NCI-H187 (cell line): ENCODE data around the gene YPEL1.
A peak's percentile ranks its signal among the peaks of the same experiment; 100 is the strongest.

Source experiments
- DNase-seq, 2 experiments: peaks; one replicate each; lab custom pipeline; 2025; lab: John Stamatoyannopoulos, UW

Gene YPEL1, protein sequence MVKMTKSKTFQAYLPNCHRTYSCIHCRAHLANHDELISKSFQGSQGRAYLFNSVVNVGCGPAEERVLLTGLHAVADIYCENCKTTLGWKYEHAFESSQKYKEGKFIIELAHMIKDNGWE

DNA sequence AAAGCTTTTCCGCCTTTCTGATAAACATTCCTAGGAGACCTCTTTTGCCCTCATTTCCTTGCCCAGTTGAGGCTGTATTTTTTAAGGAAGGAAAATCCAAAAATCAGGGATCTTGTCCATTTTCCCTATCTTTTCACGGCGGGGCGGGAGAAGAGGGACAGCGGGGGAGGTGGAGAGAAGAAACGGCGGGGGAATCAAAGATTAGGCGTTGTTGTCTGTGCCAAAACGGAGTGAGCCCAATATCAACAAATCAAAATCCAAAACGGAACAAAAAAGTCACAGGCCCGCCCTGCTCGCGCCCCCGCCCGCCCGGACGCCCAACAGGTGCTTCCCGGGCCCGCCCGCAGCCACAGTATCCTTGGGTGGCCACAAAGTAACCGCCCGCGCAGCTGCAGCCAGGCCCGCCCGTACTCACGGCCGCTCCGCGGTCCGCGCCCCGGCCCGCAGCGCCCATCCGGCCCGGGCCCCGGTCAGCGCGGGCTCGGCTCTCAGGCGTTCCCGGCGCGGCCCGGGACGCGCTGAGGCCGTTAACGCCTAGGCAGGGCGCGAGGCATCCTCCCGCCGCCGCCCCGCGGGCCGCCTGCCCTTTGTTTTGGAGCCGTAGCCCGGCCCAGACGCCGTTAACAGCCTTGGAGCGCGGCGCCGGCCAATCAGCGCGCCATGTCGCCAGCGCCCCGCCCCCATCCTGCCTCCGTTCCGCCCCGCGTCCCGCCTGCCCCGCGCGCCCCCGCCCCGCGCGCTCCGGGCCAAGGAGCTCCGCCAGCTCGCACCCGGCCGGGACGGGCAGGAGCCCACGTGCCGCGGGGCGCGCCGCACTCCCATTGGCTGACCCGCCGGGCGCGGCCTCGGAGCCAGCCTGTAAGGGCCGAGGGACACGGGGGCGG lies at the start of gene YPEL1:
TSS of gene YPEL1 (minus strand) at position 595 of the 884 bp plus-strand sequence. CDS start 25,050 bp downstream, outside the sequence.
- peak; percentile 83 to 90 for DNase-seq

DNA sequence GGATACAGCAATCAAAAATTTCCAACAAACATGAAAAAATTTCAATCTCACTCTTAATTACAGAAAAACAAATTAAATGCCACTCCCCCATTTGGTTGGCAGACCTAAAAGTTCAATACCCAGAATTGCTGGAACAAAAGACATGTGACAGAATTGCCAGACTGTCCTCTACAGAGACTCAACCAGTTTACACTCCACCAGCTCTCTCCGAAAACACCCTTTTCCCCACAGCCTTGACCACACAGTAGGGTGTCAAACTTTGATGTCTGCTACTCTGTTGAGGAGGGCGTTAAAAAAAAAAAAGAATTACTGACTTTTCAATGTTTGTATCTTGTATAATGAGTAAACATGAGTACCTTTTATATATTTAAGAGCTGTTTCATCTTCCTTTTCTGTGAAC lies 44.7 kb upstream of the YPEL1 start:
- no peak for DNase-seq

DNA sequence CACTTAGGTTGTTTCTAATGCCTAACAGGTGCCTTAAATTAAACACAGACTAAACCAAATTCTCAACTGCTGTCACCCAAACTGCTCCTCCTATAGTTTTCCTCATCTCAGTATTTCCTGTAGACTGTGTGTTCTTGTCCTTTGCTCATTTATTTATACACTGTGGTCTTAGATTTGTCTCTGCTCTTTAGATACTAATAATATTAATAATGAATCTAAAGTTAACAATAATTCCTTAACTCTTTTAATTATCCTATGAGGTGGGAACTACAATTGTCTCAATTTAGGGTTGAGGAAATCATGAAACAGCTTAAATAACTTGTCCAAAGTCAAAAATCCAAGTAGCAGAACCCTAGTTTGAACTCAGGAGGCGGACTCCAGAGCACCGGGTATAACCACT lies 43.9 kb upstream of the YPEL1 start:
- DNase-seq, result no peak

DNA sequence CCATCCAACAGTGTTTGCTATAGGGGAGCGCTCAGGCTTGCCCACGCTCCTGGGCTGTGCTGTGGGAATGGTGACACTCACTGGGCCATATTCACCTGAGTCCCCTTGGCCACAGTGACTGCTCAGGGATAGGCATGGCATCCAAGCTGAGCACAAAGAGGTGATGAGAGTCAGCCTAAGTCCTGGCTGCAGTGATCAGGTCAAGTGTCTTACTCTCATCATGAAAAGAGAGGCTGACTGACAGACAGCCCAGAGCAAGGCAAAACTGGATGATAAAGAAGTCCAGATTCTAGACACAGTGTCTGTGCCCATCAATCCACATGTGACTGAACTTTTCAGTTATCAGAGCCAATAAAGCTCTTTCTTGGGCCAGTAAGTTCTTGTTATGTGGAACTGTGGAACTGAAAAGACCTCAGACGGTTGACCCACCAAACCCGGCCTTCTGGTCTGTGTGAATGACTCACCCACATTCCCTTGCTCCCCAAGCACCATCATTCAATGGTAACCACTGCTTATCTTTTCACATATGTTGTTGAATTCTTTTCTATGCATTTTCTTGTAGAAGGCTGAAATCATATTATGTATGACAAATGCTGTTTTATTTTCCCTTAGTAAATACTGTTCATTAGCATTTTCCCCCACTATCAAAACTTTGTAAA lies 43.2 kb upstream of the YPEL1 start:
- DNase-seq, result no peak

DNA sequence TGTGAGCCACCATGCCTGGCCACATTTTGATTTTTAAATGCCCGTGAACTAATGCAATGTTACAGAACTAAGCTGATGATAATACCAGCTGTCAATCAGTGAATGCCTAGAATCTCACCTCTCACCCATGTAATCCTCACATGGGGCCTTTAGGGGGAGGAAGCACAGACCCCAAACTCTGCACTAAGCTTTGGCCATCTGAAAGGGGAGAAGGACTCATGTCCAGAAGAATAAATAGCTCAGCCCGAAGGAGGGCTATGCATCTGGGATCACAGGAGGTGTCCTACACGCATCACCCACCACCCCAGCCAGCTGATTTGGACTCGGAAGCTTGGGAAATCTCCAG lies 36.0 kb upstream of the YPEL1 start:
- DNase-seq, result no peak

DNA sequence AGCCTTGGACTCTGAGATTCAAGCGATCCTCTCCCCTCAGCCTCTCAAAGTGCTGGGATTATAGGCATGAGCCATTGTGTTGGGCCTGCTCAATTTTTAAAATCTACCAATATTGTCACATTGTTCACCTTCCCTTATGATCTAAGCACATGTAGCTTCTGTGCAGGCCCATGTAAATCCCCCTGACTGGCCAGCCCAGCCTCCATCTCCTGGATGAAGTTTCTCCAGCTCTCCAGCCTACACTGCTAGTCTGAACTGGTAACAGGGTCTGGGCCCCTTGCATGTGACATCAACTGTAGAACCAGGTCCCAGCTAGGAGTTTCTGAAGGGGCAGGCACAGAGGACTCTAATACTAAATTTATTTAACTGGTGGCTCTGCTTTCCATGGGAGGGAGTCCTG lies 32.8 kb upstream of the YPEL1 start:
- DNase-seq, result no peak

DNA sequence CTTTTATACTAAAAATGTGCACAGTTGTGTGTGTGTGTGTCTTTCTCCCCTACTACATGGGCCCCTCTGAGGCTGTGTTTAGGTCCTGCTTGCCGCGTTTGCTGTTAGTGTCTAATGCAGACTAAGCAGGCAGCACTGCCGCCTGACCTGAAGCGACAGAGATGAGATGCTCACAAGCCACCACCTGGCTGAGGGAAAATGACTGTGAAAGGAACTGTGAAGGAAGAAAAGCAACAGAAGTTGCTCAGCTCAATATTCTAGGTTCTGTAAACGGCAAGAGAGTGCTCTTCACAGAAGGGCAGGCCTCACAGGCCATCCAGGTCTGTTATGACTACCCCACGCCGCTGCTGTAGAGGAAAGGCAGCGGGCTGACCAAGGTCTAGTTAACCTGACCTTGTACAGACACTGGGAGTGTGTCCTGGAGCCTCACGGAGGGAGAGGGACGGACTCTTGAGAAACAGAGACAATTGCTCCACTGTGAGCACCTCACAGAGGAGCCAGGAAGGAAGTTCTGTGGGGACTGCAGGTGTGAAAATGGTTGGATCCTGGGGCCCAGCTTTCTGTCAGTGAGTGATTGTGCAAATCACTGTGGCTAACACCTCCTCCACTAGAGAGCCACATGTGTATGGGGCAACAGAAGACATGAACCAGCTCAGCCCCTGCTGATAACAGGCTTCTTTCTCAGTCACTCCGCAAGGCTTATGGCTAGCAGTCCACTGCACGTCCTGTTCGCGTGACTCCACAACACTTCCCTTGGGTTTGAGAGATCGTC lies 31.3 kb upstream of the YPEL1 start:
- DNase-seq, result no peak

DNA sequence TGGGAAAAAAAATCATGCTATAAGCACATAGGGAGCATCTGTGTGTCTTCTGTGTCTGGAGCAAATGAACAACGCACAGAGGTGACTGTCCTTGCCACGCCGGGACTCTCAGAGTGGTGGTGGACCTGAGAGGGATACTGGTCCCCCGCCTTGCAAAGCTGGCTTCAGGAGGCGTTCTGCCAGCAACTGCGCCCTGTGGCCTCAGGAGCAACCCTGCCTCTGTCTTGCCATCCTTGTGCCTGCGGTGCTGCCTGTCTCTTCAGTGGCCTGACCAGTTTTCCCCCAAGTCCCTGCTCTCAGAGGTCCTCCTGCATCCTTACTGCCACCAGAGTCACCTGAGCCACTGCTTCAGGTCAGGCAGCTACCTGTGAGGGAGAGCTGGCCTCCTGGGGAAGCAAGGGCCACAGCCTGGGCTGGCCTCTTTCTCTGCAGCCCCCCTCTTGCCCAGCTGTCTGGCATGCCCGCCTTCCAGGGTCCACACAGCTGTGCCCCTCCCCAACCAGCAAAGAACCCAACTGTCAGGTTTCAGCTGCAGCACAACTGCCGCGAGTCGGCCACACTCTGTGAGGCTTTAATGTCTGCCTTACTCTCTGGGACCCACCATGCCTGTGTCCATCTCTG lies 30.4 kb upstream of the YPEL1 start:
- no peak for DNase-seq

DNA sequence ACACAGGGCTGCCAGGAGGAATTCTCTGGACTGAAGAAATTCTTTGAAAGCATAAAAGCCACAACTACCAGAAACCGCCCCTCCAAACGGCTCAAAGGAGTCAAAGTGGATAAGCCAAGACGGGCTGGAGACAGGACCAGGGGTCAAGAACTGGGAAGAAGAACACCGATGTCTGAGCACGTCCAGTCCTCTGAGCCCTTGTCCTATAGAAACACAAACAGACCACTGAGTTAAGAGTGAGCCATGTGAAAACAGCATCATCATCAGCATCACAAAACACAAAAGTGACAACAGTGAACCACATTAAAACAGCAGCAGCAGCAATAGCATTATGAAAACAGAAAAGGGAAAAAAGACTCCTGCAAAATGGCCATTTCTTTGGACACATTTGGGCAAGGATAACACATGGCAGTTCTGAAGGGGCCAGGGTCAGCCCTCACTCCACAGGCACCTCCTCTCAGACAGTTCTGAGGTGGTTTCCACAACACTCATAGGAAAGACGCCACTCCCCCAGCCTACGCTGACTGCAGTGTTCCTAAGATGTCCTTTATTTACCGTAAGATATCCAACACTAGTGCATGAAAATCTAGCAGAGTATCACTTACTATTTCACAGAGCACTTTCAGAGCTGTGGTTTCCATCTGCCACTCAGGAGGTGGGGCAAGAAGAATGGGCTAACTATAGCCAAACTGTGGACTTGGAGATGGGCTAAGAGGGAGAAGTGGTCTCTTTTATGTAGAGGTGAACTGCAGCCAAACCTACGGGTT lies 28.6 kb upstream of the YPEL1 start:
- no peak for DNase-seq

DNA sequence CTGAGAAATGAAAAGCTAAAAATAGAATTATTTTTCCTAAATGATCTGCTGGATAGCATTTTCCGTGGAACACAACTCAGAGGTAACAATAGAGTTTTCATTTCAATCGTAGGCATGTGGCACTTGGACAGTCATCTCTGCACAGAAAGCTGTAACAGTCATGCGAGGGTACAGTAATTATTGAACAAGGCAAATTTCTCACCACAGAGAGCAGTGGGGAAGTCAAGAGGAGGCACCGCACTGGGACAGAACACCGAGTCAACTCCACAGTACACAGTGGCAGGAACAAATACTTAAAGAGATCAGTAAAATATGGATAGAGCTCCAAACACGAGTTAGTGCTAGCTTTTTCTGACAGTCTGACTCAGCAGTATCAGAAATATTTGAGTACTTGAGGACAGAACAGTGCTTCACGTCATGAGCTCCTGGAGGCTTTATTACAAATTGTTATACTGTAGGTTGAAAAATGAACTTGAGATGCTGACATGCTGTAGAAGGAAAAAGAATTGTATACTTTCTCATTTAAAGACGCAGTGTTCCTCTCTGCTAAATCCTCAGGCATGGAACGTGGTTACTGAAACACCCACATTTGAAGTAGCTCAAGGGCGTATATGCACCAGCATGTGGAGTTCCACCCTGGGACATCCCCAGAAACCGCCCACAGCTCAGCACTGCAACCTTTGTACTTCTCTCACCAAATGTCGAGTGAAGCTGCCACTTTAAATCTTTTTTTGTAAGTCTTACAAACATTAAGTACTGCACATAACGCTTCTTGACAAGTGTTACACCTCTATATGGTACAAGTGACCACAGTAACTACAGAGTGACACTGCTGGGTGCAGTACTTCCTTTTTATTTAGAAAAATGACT lies 27.4 kb upstream of the YPEL1 start:
- DNase-seq, result no peak

DNA sequence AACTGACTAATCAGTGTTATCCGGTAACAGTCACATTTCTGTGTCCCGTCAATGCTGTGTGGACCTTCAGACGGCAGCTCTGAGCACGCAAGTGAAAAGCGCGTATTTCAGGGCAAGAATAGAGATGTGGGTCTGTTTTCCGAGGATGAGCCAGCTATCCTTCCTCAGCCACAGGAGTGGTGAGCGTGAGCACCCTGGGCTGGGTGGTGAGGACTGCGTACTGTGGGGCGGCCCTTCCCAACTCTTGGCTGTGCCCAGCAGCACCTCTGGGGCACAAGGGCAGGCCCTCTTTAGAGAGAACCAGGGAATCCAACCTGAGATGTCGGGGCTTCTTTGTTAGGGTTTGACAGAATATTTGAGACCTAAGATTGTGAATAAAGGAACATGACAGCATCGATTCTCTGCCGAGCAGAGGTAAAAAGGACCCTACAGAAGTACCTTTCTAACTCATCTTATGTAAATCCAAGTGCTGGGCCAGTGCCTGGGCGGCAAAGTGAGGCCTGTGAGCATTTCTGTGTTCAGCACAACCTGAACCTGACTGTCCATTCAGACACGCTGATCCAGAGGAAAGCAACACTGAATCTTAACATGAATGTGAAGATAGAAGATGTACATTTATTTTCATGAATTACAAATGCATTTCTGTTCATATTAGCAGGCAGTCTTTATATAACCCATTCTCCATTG lies 26.5 kb upstream of the YPEL1 start:
- DNase-seq, result no peak

DNA sequence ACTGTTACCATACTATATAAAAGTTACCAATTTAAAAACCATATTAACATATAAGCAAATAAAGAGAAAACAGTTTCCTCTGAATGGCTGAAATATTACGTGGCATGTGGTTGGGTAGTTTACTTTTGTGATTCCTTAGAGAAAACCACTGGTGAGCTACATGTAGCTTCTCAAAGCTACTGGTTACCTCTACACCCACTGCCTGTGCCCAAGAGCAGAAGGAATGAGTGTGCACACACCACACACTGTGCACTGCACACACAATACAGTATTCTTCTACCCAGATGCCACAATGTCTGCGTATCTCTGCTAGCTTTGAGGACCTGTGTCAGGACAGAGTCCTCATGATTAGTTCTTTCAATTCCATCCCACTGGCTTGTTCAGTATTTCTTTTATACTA lies 25.5 kb upstream of the YPEL1 start:
- DNase-seq, result no peak

DNA sequence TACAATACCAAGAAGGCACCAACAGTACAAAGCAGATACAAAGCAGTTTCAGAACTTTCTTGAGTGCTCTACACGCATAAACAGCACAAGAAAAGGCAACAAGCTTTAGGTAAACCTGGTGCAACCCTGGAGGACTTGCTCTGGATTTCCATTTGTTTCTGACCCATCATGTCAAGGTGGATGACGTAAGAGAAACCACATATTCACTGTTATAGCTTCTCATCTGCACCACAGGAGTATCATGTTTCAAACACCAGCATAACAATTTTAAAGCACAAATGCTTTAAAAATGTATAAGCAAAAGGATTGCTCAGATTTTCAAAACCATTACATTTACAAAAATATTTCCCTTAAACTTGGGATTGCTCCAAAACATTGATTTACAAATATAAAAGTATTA lies 25.0 kb upstream of the YPEL1 start:
- DNase-seq, result no peak

DNA sequence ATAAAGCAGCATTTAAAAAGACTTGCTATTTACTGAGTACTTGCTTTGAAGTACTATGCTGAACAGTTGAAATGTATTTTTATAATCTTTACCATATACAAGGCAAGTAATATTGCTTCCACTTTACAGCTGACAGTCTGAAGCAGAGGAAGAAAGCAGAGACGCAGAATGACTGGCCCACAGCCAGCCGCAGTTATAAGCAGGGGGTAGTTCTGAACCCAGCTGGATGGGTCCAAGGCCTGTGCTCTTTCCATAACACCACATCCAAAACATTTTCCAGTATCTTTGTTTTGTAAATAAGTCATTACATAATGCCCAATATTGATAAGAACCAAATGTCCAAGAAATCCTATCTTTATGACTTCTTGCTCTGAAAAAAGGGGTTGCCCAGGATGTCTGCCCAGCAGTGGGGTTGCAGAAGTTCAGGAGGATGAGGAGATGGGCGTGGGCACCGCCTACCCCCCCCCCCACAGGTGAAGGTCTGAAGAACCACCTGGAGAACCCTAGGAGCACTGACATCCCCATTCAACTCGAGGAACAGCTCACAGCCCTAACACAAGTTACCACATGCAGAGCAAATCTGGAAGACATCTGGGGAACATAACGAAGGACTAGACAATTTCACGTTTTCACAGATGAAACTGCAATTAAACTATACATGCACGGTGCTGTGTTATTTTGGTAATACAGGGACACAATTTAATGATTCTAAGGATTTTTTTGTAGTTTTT lies 24.2 kb upstream of the YPEL1 start:
- DNase-seq, result no peak

DNA sequence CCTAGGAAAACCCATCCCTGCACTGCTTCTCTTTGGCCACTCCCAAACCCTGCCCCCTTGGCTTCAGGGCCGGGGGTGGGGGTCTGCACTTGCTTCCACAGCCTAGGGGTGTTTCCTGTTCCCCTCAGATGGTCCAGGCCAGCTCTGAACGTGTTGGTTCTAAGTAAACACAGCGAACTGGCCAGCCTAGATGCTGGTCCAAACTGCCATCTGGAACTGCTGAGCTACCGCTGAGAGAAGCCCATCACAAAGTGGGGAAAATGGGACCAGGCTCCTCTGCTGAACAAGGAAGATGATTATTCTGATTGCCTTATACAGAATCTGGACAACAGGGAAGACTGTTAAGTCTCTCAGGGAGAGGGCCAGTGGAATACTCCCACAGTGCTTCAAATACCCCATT lies 23.5 kb upstream of the YPEL1 start:
- DNase-seq, result no peak

DNA sequence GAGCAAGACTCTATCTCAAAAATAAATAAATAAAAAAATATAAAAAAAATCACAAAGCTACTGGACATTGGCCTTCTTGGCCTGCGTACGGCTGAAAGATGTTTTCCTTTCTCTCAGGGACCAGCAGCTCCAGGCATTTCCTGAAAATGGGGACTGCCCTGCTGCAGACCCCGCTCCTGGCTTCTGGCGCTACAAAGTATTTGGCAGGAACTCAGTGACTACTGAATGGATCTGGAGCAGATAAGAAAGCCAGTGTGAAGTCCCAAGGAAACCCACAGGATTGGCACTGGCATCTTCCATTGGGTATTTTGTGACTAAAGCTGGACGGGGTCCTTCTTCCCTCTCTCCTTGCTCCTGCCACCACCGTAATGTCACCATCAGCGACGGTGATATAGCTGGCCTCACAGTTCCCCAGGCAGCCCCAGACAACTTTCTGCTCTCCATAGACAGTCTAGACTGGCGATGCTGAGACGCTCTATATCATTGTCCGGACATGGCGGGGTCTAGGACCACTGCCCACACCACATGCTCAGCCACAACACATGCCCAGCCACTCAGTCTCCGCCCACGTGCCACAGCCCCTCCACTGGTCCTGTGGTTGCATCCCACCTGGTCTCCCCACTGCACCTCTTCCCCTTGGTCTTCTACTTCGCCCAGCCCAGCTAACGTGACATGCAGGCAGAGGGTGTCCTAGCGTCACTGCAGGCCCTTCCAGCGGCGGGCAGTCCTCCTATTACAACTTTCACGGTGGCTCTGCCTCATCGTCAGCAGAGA lies 22.7 kb upstream of the YPEL1 start:
- DNase-seq, result no peak

DNA sequence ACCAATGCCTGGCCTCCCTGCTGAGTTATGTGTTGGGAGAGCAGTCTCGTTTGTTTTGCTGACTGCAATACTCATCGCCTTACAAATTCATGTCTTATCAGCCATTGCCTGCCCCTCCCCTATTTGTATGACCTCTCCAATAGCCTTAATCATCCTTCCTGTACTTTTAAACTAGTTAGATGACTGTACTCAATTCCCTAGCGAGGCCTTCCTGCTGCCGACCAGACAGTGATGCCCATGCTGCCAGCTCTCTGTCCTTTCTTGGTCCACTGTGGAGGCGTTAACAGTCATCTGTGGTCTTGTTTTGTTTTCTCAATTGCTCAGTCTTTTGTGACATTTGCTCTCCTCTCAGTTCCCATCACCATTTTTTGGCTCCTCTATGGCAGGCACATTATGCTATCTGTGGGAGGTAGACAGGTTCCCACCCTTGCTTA lies 20.3 kb upstream of the YPEL1 start:
- no peak for DNase-seq

DNA sequence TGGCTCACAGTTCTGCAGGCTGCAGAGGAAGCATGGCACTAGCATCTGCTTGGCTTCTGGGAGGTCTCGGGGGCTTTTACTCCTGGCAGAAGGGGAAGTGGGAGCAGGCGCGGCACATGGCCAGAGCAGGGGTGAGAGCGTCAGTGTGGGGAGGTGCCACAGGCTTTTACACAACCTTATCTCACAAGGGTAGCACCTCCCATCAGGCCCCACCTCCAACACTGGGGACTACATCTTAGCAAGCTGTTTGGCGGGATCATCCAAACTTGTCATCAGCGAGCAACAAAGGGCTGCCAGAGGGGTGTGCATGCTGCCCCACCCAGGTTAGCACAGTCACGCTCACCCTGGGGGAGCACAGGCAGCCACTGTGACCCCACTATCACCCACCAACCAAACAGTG lies 18.9 kb upstream of the YPEL1 start:
- no peak for DNase-seq
